Endothelial cell of umbilical vein (primary cell): ENCODE data around the gene COL7A1. TPM values are rescaled to one million over a fixed set of nuclear protein-coding genes. Genes with fewer than 3 reads are reported as not detected.

Source experiments
- BruUV-seq: library from RNA; stranded (reverse); fragments of 400-500 nt; replicated peaks from 2 replicates; lab custom pipeline; 2021; lab: Mats Ljungman, UMichigan
- CTCF ChIA-PET: fragments of 300-600, 350-600 bp; sonication (Branson Sonifier 250); formaldehyde crosslinking; loops from one replicate; lab custom pipeline; 2021; ENCODE audit warnings: antibody characterized with exemption, inconsistent platforms; lab: Charles Lee
- POLR2A ChIA-PET: fragments of 300-600, 350-600 bp; sonication (Branson Sonifier 250); formaldehyde crosslinking; loops from one replicate; lab custom pipeline; 2021; ENCODE audit warnings: antibody characterized with exemption, inconsistent platforms; lab: Charles Lee
- DNase-seq: peaks from one replicate; pipeline ENCODE4 v3.0.0-alpha.2; 2011; ENCODE audit warnings: low read depth, low spot score
- FAIRE-seq: peaks from 2 replicates; lab custom pipeline; 2011; peaks lifted over from hg19 to GRCh38; lab: Jason Lieb, UNC
- H2AFZ ChIP-seq: 2 replicates; pipeline ENCODE4 v1.6.0; 2012; ENCODE audit warnings: low read depth, low read length, control low read depth, inconsistent platforms
- H3K27ac ChIP-seq: 2 replicates; pipeline ENCODE4 v1.5.1; 2011; ENCODE audit warnings: low read depth, mild to moderate bottlenecking, control low read depth, low read length, moderate library complexity; ENCODE audit not compliant: insufficient read depth
- H3K27me3 ChIP-seq, 2 experiments: 2 replicates each; pipeline versions ENCODE4 v1.6.0 to v1.6.1; 2011; ENCODE audit warnings: low read length in 2 of 2, mixed read lengths in 1 of 2; ENCODE audit not compliant: control insufficient read depth in 2 of 2, insufficient read depth in 2 of 2
- H3K36me3 ChIP-seq, 2 experiments: 2 replicates in 1 of 2; 3 replicates in 1 of 2; pipeline ENCODE4 v1.5.1; 2011; ENCODE audit warnings: low read length in 2 of 2, mild to moderate bottlenecking in 1 of 2, moderate library complexity in 1 of 2; ENCODE audit not compliant: control insufficient read depth in 2 of 2, insufficient read depth in 2 of 2; ENCODE audit errors: extremely low read depth in 1 of 2
- H3K4me1 ChIP-seq: 3 replicates; pipeline ENCODE4 v1.5.1; 2011; ENCODE audit warnings: mild to moderate bottlenecking, low read length; ENCODE audit not compliant: control insufficient read depth, insufficient read depth; ENCODE audit errors: extremely low read depth
- H3K4me2 ChIP-seq: 2 replicates; pipeline ENCODE4 v1.6.1; 2011; ENCODE audit warnings: low read length, control low read depth, mixed read lengths; ENCODE audit not compliant: insufficient read depth
- H3K4me3 ChIP-seq, 3 experiments: fragments of 200-600 bp in 1 of 3; sonication (generic), shearing (Covaris generic) in 1 of 3; replicated peaks in 1 of 3; 2 replicates each; pipeline ENCODE4 v1.5.1; 2011 to 2016; ENCODE audit warnings: control low read depth in 3 of 3, low read length in 3 of 3, mild to moderate bottlenecking in 2 of 3, inconsistent platforms in 1 of 3, low read depth in 1 of 3, moderate library complexity in 1 of 3; ENCODE audit not compliant: insufficient read depth in 1 of 3
- H3K79me2 ChIP-seq: 2 replicates; pipeline ENCODE4 v1.6.0; 2012; ENCODE audit warnings: low read length, inconsistent platforms; ENCODE audit not compliant: control insufficient read depth, insufficient read depth
- H3K9ac ChIP-seq: replicated peaks from 2 replicates; pipeline ENCODE3; 2011; ENCODE audit warnings: low read length, control low read depth; ENCODE audit not compliant: insufficient read depth; ENCODE audit errors: extremely low read depth
- H3K9me1 ChIP-seq: replicated peaks from 3 replicates; pipeline ENCODE4 v1.6.0; 2011; ENCODE audit warnings: mild to moderate bottlenecking, low read length; ENCODE audit not compliant: control insufficient read depth, insufficient read depth; ENCODE audit errors: extremely low read depth
- H3K9me3 ChIP-seq: replicated peaks from 2 replicates; pipeline ENCODE4 v1.5.1; 2012; ENCODE audit warnings: low read length, inconsistent platforms; ENCODE audit not compliant: control insufficient read depth, insufficient read depth
- H4K20me1 ChIP-seq: replicated peaks from 2 replicates; pipeline ENCODE3; 2011; ENCODE audit warnings: mild to moderate bottlenecking, low read length; ENCODE audit not compliant: control insufficient read depth, insufficient read depth; ENCODE audit errors: extremely low read depth
- EZH2 ChIP-seq: IDR thresholded peaks from 2 replicates; pipeline ENCODE4 v1.6.1; 2012; ENCODE audit warnings: borderline replicate concordance, low read depth, mild to moderate bottlenecking, moderate library complexity, low read length, inconsistent platforms; ENCODE audit not compliant: severe bottlenecking
- FOS ChIP-seq: IDR thresholded peaks from 2 replicates; pipeline ENCODE4 v1.6.1; 2011; ENCODE audit warnings: mild to moderate bottlenecking, low read length, moderate library complexity, borderline replicate concordance; ENCODE audit not compliant: insufficient read depth
- GATA2 ChIP-seq: IDR thresholded peaks from 2 replicates; pipeline ENCODE4 v1.7.0; 2011; ENCODE audit warnings: low read depth, mild to moderate bottlenecking, moderate library complexity, mixed read lengths, low read length; ENCODE audit not compliant: insufficient read length, insufficient read depth
- JUN ChIP-seq: IDR thresholded peaks from 2 replicates; pipeline ENCODE4 v1.6.1; 2011; ENCODE audit warnings: borderline replicate concordance, low read depth; ENCODE audit not compliant: insufficient read length, insufficient read depth
- MYC ChIP-seq: IDR thresholded peaks from one replicate; pipeline ENCODE4 v1.6.1; 2011; ENCODE audit warnings: mild to moderate bottlenecking, low read depth, low read length
- POLR2A ChIP-seq: IDR thresholded peaks from 2 replicates; pipeline ENCODE4 v1.6.1; 2012; ENCODE audit warnings: low read depth, mild to moderate bottlenecking, control low read depth, low read length
- POLR2AphosphoS5 ChIP-seq: IDR thresholded peaks from 2 replicates; pipeline ENCODE4 v1.6.1; 2012; ENCODE audit warnings: low read depth, mild to moderate bottlenecking, control low read depth, low read length, moderate library complexity; ENCODE audit not compliant: insufficient read depth
- dilution Hi-C: fragments of 300-500 bp; cut with MboI; formaldehyde crosslinking; loops from one replicate; pipeline ENCODE4 v1.15.0; 2019; ENCODE audit warnings: low sequenced_read_pairs; ENCODE audit not compliant: extremely low pct_ligation_motif_present
- intact Hi-C: fragments of 100-400 bp; cut with micrococcal nuclease; formaldehyde crosslinking; loops from one replicate; pipeline ENCODE4 v1.10.0; 2022
- polyA plus RNA-seq, 4 experiments: library from polyadenylated mRNA; depleted of rRNA in 3 of 4; stranded (reverse) in 3 of 4; unstranded in 1 of 4; fragments of >200 nt; gene quantifications; 2 replicates each; pipeline versions ENCODE4 v1.2.1 to v1.2.3, GENCODE V29; 2011 to 2012; ENCODE audit warnings: missing spikeins in 1 of 4
- total RNA-seq: library from RNA; stranded (reverse); gene quantifications from 2 replicates; pipeline ENCODE4 v1.2.3, GENCODE V29; 2021
- TF ChIP-seq, protein P1 (sequence below), 2 donors: IDR thresholded peaks; 1 replicate in 1 of 2; 2 replicates in 1 of 2; pipeline ENCODE4 v1.5.1; 2011; ENCODE audit warnings: low read length in 2 of 2, mild to moderate bottlenecking in 2 of 2, moderate library complexity in 2 of 2, control low read depth in 1 of 2, inconsistent platforms in 1 of 2, low read depth in 1 of 2; ENCODE audit not compliant: insufficient read depth in 1 of 2; ENCODE audit errors: extremely low read depth in 1 of 2
- TF ChIP-seq, protein P2 (sequence below): IDR thresholded peaks from 2 replicates; pipeline ENCODE4 v1.6.1; 2011; ENCODE audit not compliant: insufficient read depth, insufficient read length

The COL7A1 gene
- total and polyA plus RNA-seq, 2 donors (not counting 3 experiments of a cell fraction or from before 2014, with no cell fraction given) = 0.55 to 1.9 TPM

DNA sequence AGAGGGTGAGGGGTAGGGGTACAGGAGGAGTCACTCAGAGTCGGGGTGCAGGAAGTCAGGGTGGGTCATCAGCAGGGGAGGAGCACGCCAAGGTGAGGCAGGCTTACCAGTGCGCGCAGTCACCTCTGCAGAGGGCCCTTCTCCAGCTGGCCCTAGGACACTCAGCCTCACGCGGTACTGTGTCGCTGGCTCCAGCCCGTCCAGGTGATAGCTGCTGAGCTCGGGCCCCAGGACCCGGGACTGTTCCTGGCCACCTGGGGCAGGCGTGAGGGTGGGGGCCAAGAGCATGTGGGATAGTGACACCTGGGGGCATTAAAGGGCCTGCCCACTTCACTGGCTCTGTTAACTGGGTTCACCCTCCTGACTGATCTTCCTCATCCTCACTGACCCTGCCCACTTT, 7.4 kb downstream of the COL7A1 start:
- H3K9me1 ChIP-seq = no peaks in the 10 kb centered on the region
- FAIRE-seq (no peak), DNase-seq (no peak)
- no peaks in the 10 kb centered on the region for H3K36me3 ChIP-seq
- H3K9ac ChIP-seq = no peak overlapping the region
- H3K79me2 ChIP-seq = no peaks in the 10 kb centered on the region
- H3K9me3 ChIP-seq = no peaks in the 10 kb centered on the region
- dilution Hi-C loops (no loop called here), intact Hi-C loops (no loop called here)
- TF ChIP-seq JUN (no peak), POLR2A (no peak), POLR2AphosphoS5 (no peak), FOS (no peak), EZH2 (no peak), GATA2 (no peak), MYC (no peak)
- TF ChIP-seq, protein P1, sequence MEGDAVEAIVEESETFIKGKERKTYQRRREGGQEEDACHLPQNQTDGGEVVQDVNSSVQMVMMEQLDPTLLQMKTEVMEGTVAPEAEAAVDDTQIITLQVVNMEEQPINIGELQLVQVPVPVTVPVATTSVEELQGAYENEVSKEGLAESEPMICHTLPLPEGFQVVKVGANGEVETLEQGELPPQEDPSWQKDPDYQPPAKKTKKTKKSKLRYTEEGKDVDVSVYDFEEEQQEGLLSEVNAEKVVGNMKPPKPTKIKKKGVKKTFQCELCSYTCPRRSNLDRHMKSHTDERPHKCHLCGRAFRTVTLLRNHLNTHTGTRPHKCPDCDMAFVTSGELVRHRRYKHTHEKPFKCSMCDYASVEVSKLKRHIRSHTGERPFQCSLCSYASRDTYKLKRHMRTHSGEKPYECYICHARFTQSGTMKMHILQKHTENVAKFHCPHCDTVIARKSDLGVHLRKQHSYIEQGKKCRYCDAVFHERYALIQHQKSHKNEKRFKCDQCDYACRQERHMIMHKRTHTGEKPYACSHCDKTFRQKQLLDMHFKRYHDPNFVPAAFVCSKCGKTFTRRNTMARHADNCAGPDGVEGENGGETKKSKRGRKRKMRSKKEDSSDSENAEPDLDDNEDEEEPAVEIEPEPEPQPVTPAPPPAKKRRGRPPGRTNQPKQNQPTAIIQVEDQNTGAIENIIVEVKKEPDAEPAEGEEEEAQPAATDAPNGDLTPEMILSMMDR (IDR thresholded peaks at IDR 0.05; ENCODE audit: extremely low read depth in 1 of 2, insufficient read depth in 1 of 2, low read depth in 1 of 2, low read length in 2 of 2) = no peak
- TF ChIP-seq, protein P2, sequence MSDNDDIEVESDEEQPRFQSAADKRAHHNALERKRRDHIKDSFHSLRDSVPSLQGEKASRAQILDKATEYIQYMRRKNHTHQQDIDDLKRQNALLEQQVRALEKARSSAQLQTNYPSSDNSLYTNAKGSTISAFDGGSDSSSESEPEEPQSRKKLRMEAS = no peak
- POLR2A ChIA-PET = no interaction called here
- no peaks in the 10 kb centered on the region for H3K4me1 ChIP-seq
- H3K27ac ChIP-seq = no peak overlapping the region
- BruUV-seq = no TSS peak
- no peak overlapping the region for H2AFZ ChIP-seq
- H3K27me3 ChIP-seq = peaks cover 0 to 5% of the 10 kb centered on the region in 2 experiments
- CTCF ChIA-PET = interaction anchor here (1.5 kb wide), 1 partner anchor 11 kb away, joined by 3 read pairs; no protein-coding TSS in a partner anchor
- H3K4me2 ChIP-seq = no peak overlapping the region
- no peak overlapping the region for H3K4me3 ChIP-seq
- H4K20me1 ChIP-seq = no peaks in the 10 kb centered on the region
